ENCODE measurements around the gene TMEM263. TPM values are rescaled to one million over a fixed set of nuclear protein-coding genes. Genes with fewer than 3 reads are reported as not detected.
"Not testable (repeated sequence)": the region's sequence is repeated elsewhere in the genome, so short reads cannot be mapped to it uniquely, and the experiment has no call there.

Gene TMEM263
- total RNA-seq, 2 donors from 2014 or later: 24.6 to 26.3 TPM

- peak; percentile 74 to 85 for DNase-seq
- intact Hi-C loops (cut with DNase I, micrococcal nuclease): no loop called here
- peak; percentile 65 for ATAC-seq
These were observed 22.5 kb downstream of the TMEM263 start for GRCh38 chr12:106978035-106978800.

GRCh38 chr12:106980944-106981343 is 25.2 kb downstream of the TMEM263 start:
- ATAC-seq (no peak), DNase-seq (no peak)
- intact Hi-C loops (cut with DNase I, micrococcal nuclease): no loop called here

- intact Hi-C loops (cut with DNase I, micrococcal nuclease): no loop called here
- no peak for DNase-seq
- no peak for ATAC-seq
These were observed 26.1 kb downstream of the TMEM263 start for GRCh38 chr12:106981788-106982187.

- no peak for ATAC-seq
- no peak for DNase-seq
- intact Hi-C loops (cut with DNase I, micrococcal nuclease): no loop called here
These were observed 26.5 kb downstream of the TMEM263 start for GRCh38 chr12:106982229-106982628.

- DNase-seq: no peak
- no peak for ATAC-seq
- intact Hi-C loops (cut with DNase I, micrococcal nuclease): no loop called here
These were observed 29.0 kb downstream of the TMEM263 start for GRCh38 chr12:106984588-106985137.

GRCh38 chr12:106985479-106985878 is 29.8 kb downstream of the TMEM263 start:
- ATAC-seq (no peak), DNase-seq (no peak)
- intact Hi-C loops (cut with DNase I, micrococcal nuclease): no loop called here

- DNase-seq: no peak
- intact Hi-C loops (cut with DNase I, micrococcal nuclease): no loop called here
- ATAC-seq: no peak
These were observed 30.4 kb downstream of the TMEM263 start for GRCh38 chr12:106986135-106986534.

GRCh38 chr12:106986625-106987389 is 31.1 kb downstream of the TMEM263 start, which contains the start of gene MTERF2:
Gene MTERF2 (minus strand): TSS chr12:106987146. CDS start chr12:106978714, 8,432 bp downstream.
- DNase-seq: peak; percentile 89 to 93
- intact Hi-C loops (cut with DNase I, micrococcal nuclease): no loop called here
- ATAC-seq: peak; percentile 99

- intact Hi-C loops (cut with DNase I, micrococcal nuclease): no loop called here
- ATAC-seq: no peak
These were observed 32.1 kb downstream of the TMEM263 start for GRCh38 chr12:106987846-106988245.

GRCh38 chr12:106994579-106995220 is 39.0 kb downstream of the TMEM263 start:
- intact Hi-C loops (cut with DNase I, micrococcal nuclease): no loop called here
- DNase-seq (no peak), ATAC-seq (no peak)

More at GRCh38 chr12:106987846-106988245, 32.1 kb downstream of the TMEM263 start:
- DNase-seq: no peak

GRCh38 chr12:106996102-106996501 is 40.4 kb downstream of the TMEM263 start:
- ATAC-seq; DNase-seq; intact Hi-C loops (cut with DNase I, micrococcal nuclease): not testable (repeated sequence)

GRCh38 chr12:106997916-106998315 is 42.2 kb downstream of the TMEM263 start:
- ATAC-seq (no peak), DNase-seq (no peak)
- intact Hi-C loops (cut with DNase I, micrococcal nuclease): no loop called here

- DNase-seq (no peak), ATAC-seq (no peak)
- intact Hi-C loops (cut with DNase I, micrococcal nuclease): no loop called here
These were observed 43.7 kb downstream of the TMEM263 start for GRCh38 chr12:106999446-106999845.

- DNase-seq; ATAC-seq; intact Hi-C loops (cut with DNase I, micrococcal nuclease): not testable (repeated sequence)
These were observed 47.0 kb downstream of the TMEM263 start for GRCh38 chr12:107002665-107003064.

- intact Hi-C loops (cut with DNase I, micrococcal nuclease): no loop called here
- ATAC-seq (no peak), DNase-seq (no peak)
These were observed 51.7 kb downstream of the TMEM263 start for GRCh38 chr12:107007411-107007810.

- DNase-seq (no peak), ATAC-seq (no peak)
- intact Hi-C loops (cut with DNase I, micrococcal nuclease): no loop called here
These were observed 55.8 kb downstream of the TMEM263 start for GRCh38 chr12:107011519-107011918.

- DNase-seq: no peak
- ATAC-seq: no peak
- intact Hi-C loops (cut with DNase I, micrococcal nuclease): no loop called here
These were observed 57.2 kb downstream of the TMEM263 start for GRCh38 chr12:107012736-107013425.

GRCh38 chr12:107014055-107014454 is 58.3 kb downstream of the TMEM263 start:
- ATAC-seq: peak; percentile 100
- intact Hi-C loops (cut with DNase I, micrococcal nuclease): no loop called here
- DNase-seq: peak; percentile 11 to 44

- DNase-seq (no peak), ATAC-seq (no peak)
- intact Hi-C loops (cut with DNase I, micrococcal nuclease): no loop called here
These were observed 61.3 kb downstream of the TMEM263 start for GRCh38 chr12:107017042-107017441.
